Adrenal gland (tissue), 5 donors: ENCODE results near the gene STING1.

ENCODE experiments used
- POLR2A ChIP-seq, 2 donors: fragments of 450-650 bp; IDR thresholded peaks; one replicate each; pipeline ENCODE4 v1.6.1; 2017; ENCODE audit warnings: antibody characterized with exemption in 2 of 2, mild to moderate bottlenecking in 2 of 2, moderate library complexity in 1 of 2
- TF ChIP-seq, protein P1 (sequence below), 6 experiments: fragments of 450-650 bp in 4 of 6; fragments of 200-600 bp in 2 of 6; sonication (generic) in 1 of 6; IDR thresholded peaks; 1 replicate in 5 of 6; 2 replicates in 1 of 6; pipeline versions ENCODE4 v1.5.1 to v1.8.0; 2016 to 2021; ENCODE audit warnings: antibody characterized with exemption in 6 of 6, mild to moderate bottlenecking in 2 of 6, moderate library complexity in 1 of 6
- donor health status: DM: no; HTN: no; CAD: no.

DNA sequence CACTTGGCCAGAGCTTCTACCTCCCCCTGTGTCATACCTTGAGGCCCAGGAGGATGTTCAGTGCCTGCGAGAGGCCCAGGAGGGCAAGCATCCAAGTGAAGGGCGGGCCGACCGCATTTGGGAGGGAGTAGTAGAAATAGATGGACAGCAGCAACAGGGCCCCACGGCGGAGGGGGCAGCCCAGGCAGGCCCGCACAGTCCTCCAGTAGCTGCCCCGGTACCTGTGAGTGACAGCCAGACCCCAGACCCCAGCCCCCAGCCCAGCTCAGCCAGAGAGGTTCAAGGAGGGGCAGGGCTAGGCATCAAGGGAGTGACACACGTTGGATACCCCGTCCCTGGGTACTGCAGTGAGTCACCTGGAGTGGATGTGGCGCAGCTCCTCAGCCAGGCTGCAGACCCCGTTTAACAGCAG is 1.4 kb downstream of the STING1 start:
- TF ChIP-seq, protein P1, sequence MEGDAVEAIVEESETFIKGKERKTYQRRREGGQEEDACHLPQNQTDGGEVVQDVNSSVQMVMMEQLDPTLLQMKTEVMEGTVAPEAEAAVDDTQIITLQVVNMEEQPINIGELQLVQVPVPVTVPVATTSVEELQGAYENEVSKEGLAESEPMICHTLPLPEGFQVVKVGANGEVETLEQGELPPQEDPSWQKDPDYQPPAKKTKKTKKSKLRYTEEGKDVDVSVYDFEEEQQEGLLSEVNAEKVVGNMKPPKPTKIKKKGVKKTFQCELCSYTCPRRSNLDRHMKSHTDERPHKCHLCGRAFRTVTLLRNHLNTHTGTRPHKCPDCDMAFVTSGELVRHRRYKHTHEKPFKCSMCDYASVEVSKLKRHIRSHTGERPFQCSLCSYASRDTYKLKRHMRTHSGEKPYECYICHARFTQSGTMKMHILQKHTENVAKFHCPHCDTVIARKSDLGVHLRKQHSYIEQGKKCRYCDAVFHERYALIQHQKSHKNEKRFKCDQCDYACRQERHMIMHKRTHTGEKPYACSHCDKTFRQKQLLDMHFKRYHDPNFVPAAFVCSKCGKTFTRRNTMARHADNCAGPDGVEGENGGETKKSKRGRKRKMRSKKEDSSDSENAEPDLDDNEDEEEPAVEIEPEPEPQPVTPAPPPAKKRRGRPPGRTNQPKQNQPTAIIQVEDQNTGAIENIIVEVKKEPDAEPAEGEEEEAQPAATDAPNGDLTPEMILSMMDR (IDR thresholded peaks at IDR 0.05): no peak
- no peak for TF ChIP-seq POLR2A (IDR thresholded peaks at IDR 0.05)
